Epidermal melanocyte (primary cell): ENCODE measurements around the gene DDIT4L.
"Not testable (repeated sequence)": the region's sequence is repeated elsewhere in the genome, so short reads cannot be mapped to it uniquely, and the experiment has no call there.

Experiments used
- DNase-seq: peaks from one replicate; pipeline ENCODE4 v3.0.0; 2011; ENCODE audit warnings: low spot score; ENCODE audit not compliant: insufficient read length

Gene DDIT4L

DNA sequence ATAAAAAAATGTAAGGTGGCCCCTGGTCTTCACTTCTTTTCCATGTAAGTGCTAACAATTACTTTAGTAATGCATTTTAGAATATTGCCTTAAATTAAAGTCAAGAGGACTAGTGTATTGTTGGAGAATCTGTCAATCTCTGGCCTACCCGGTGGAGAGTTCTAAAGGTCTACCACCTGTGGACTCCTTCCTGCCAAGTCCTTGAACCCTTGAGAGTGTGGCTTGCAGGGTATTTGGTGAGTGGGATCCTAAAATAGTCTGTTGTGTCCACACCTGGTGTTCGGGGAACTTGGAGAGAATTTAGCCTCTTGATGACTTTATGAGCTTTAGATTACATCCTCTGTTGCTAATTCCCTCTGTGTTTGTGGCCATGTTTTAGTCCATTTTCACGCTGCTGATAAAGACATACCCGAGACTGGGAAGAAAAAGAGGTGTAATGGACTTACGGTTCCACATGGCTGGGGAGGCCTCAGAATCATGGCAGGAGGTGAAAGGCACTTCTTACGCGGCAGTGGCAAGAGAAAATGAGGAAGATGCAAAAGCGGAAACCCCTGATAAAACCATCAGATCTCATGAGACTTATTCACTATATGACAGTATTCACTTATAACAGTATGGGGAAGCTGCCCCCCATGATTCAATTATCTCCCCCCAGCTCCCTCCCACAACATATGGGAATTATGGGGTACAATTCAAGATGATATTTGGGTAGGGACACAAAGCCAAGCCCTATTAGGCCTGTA lies 23.8 kb downstream of the DDIT4L start:
- no peak for DNase-seq

DNA sequence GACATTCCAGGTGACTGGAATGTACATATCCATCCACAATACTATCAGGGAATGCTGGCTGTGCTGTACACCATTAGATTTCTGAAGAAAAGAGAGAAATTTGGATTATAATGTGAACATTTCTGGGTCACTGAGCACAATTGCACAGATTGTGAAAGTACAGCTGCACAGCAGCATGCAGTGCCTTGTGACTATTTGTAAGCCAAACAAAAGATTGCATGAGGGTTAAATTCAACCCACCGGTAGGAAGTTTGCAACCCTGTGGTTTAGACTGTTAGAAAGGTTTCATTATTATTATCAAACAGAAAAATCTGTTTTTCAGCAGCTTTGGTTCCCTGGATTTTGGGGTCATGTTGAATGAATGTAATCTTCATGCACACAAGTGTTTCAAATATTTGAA lies 24.5 kb downstream of the DDIT4L start:
- no peak for DNase-seq

DNA sequence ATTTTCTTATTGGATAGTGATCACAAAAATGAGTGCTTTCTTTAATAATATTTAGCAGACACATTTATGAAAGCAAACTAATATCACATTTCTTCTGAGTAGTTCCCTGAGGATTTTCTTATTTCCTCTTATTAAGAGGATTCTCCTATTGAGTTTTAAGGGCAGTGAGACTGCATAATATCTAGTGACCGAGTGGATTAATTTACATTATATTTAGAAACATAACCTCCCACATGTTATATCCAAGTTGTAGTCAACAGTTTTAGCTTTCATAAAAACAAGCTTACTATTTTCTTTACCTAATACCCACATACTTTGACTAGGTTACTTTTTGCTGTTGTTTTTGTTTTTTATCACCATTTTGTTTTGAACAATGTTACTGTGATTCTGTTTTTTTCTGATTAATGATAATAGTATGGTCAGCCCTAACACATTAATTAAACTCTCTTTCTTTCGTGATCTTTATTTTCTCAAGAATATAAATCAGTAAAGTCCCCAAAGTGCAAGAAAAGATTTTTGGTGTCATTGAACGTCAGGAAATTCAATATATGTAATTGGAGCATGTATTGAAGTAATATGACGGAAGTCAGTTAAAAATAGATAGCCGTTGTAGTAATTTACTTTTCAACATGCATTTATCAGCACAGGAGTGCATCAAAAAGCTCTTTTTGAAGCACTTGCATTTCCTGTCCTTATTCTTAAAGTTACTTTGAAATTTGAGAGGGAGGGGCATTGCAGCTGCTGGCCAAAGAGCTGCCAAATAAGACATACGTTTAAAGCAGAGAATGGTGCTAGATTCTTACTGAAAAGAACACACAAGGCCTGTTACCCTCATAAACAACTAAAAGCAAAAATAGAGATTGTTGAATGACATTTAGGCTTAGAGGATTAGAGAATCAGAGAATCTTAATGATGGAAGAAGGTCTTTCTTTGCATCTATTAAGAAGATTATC lies 25.2 kb downstream of the DDIT4L start:
- DNase-seq = no peak

DNA sequence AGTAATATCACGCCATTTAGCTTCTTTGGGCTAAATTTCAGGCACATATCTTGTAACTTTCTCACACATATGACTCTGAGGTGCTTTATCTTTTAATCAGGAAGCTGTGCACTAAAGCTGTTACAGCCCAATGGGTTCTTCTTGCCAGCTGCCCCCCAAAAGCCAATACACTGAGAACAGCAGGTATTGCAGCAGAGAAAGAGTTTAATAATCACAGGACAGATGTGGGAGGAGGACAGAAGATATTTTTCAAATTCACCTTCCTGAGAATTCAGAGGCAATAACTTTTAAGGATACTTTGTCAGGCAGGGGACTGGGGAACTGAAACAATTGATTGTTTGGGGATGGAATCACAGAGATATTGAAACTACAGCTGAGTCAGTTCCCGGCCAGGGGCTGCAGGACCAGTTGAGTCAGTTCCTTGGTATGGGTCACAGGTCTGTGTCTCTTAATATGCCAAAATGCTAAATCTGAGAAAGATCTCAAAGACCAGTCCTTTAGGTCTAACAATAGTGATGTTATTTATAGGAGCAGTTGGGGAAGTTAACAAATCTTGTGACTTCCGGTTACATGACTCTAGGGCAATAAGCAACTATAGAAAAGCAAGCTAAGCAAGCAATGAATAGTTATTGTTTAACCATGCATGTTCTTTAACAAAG lies 28.1 kb downstream of the DDIT4L start:
- DNase-seq = no peak

DNA sequence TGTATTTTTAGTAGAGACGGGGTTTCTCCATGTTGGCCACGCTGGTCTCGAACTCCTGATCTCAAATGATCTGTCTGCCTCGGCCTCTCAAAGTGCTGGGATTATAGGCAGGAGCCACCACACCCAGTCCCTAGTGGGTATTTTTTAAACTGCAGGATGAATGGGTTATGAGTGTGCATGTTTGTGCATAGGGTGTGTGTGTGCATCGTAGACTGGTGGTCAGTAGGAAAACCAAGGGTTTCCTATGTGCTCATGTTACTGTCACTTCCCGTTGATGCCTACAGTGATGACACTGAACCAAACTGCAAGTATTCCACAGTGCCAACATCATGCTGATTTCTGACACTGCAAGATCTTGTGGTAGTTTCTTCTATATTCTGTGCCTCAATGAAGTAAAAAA lies 41.1 kb downstream of the DDIT4L start:
- no peak for DNase-seq

DNA sequence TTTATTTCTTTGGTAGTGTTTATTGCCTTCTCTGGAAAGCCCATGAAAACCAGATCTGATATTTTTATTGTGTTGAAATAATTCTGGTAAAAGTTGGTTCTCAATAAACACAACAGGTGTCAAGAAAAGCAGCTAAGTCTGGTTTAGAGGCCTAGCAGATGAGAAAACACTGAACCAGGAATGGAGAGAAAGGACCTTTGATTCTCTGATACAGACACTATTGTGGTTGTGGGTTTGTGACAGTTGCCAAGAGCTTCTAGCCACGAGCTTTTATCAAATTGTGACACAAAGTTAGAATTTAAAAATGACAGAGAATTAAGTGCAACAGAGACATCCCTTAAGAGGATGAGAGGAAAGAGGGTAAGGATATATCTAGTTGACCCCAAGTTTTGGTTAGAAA lies 42.6 kb downstream of the DDIT4L start:
- no peak for DNase-seq

DNA sequence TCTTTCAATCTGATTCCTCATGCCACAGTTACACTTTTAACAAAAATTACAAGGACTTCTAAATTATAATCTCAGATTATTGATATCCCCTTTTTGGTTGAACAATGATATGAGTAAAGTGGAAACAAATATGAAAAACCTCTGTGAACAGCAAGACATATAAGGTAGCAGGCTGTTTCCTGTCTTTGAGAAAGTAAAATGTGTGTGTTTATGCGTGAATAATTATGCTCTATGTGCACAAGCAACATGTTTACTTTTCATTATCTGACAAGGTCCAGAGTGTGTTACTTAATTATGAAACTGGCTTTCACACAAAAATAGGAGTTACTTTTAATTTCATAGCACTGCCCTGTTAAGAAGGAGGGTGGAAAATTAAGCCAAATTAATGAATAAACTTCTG lies 43.1 kb downstream of the DDIT4L start:
- DNase-seq = no peak

DNA sequence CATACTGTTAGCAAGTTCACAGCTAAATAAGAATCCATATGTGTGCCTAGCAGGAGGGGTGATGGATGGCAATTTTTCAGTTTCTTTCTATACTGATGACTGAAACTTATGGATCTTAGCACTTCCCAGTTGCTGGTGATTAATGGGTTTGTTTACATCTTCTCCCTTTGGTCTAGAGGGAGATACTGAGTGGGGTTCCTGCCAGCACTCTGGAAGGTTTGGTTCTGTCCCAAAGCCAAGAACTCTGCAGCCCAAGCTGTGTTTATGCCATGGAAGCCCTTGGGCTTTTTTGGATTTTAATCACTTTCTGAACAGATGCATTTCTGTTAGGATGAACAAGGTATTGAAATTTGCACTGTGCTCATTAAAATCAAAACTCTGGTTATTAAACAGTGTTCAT lies 43.5 kb downstream of the DDIT4L start:
- DNase-seq = no peak

DNA sequence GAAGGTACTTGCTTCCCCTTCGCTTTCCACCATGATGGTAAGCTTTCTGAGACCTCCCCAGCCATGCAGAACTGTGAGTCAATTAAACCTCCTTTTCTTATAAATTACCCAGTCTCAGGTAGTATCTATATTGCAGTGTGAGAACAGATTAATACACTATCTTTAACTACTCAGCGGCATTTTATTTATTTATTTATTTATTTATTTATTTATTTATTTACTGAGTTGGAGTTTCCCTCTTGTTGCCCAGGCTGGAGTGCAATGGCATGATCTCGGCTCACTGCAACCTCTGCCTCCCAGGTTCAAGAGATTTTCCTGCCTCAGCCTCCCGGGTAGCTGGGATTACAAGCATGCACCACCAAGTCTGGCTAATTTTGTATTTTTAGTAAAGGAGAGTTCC lies 52.9 kb downstream of the DDIT4L start:
- DNase-seq = not testable (repeated sequence)
